GM18498 (cell line): ENCODE data around the gene SNU13.
"Not testable (repeated sequence)": the region's sequence is repeated elsewhere in the genome, so short reads cannot be mapped to it uniquely, and the experiment has no call there.

Experiments used
- ATAC-seq: cut with Tn5 transposase; IDR thresholded peaks from one replicate; pipeline ENCODE4 v1.9.1; 2021; ENCODE audit warnings: mild to moderate bottlenecking, moderate library complexity; ENCODE audit not compliant: unreplicated experiment

SNU13 gene

DNA sequence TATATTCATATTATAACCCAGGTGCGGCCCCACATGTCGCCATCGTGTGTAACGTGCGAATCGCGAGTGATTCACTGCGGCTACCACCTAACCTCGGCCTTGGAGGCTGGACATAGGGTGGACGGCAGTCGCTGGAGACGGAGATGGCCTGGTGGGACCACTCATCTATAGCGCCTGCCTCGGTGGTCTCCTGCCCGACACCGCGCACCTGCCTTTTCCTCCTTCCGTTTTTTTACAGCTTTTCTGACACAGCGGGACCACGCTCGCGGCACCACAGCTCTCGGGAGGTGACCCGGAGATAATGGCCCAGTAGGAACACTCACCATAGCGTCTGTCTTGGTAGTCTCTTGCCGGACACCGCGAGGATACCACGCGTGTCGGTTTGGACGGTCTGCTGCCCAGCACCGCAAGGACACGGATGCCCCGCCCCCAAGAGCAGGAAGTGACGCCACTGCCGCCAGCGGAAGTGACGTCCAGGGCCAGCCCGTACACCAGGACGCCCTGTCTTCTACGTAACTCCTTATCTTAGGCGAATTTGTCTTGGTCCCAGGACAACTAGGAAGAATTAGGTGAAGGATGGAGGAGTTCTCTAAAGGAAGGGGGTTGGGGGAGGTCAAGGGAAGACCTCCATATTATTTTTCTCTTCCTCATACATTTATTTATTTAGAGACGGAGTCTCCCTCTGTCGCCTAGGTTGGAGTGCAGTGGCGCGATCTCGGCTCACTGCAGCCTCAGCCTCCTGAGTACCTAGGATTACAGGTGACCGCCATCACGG is 6.4 kb downstream of the SNU13 start:
- ATAC-seq: peak; percentile 80

DNA sequence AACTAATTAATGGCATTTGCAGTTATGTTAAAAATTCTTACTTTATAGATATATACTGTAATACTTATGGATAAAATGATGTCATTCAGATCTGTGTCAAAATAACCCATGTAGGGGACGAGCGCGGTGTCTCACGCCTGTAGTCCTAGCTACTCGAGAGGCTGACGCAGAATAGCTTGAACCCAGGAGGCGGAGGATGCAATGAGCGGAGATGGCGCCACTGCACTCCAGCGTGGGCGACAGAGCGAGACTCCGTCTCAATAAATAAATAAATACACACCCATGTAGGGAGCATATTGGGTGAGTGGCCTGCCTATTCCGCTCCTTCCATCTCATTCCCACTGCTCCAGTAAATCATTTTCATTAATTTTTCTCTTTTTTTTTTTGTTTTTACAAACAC is 7.1 kb downstream of the SNU13 start:
- no peak for ATAC-seq

DNA sequence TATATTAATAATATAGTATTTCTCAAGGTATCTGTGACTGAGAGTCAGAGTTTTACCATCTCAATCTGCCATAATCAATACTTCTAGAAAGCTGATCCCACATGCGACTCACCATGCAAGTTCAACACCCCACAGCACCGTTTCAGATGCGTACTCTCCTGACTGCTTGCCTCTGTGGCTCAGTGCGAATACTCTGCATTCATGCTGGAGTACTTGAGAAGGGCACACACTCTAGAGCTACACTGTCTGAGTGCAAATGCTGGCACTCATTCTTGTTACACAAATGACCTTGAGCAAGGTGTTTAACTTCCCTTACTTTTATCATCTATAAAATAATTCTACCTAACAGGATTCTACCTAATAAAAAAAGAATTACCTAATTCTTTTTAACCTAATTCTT is 12.5 kb downstream of the SNU13 start:
- ATAC-seq: no peak

DNA sequence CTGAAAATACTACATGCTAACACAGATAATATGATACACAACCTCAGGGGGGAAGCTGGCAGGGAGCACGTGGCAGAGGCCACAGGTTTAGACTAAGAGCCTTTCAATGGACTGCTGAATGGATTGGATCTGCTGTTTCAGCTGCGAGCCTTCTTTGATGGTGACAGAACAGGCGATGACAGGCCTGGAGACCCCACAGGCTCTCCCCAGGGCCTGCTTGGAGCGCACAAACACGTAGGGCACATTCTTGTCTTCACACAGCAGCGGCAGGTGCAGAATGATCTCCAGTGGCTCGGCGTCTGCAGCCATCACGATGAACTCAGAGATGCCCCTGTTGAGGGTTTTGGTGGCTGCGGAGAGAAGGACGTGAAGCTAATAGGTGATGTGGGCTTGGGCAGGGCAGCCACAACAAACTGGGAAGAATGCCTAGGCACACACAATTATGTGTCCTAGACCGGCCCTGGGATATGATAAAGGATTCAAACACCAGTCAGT is 13.8 kb downstream of the SNU13 start:
- ATAC-seq: no peak

DNA sequence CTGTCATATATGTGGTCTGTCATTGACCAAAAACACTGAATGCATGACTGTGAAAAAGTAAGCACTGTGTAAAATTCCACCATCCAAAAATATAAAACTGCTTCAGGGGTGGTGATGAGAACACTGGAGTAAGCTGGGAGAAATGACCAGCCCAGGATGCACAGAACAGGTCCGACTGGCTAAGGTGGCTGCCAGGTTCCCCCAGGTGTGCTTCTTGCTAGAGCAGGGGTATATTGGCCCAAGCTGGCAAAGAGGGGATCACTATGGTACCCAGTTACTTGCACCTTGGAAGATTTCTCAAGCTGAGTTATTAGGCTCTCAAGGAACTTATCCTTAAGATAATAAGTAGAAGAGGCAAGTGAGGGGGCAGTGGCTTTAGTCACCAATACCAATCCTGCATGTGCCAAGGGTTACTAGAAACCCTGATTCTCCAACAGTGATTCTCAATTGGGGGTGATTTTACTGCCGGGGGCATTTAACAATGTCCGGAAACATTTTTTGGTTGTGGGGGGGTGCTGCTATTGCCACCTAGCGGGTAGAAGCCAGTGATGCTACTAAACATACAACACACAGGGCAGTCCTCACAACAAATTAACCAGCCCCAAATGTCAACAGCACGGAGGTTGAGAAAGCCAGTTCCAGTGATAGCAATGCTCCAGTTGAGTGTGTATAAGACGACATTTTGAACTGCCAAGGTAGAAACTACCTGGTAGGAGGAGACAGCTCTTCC is 15.7 kb downstream of the SNU13 start:
- ATAC-seq: no peak

DNA sequence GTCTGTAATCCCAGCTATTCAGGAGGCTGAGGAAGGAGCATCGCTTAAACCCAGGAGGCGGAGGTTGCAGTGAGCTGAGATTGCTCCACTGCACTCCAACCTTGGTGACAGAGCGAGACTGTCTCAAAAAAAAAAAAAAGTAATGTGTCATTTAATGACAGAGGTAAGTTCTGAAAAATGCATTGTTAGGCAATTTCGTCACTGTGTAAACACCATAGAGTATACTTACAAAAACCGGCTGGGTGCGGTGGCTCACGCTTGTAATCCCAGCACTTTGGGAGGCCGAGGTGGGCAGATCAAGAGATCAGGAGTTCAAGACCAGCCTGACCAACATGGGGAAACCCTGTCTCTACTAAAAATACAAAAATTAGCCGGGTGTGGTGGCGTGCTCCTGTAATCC is 16.6 kb downstream of the SNU13 start:
- ATAC-seq: not testable (repeated sequence)

DNA sequence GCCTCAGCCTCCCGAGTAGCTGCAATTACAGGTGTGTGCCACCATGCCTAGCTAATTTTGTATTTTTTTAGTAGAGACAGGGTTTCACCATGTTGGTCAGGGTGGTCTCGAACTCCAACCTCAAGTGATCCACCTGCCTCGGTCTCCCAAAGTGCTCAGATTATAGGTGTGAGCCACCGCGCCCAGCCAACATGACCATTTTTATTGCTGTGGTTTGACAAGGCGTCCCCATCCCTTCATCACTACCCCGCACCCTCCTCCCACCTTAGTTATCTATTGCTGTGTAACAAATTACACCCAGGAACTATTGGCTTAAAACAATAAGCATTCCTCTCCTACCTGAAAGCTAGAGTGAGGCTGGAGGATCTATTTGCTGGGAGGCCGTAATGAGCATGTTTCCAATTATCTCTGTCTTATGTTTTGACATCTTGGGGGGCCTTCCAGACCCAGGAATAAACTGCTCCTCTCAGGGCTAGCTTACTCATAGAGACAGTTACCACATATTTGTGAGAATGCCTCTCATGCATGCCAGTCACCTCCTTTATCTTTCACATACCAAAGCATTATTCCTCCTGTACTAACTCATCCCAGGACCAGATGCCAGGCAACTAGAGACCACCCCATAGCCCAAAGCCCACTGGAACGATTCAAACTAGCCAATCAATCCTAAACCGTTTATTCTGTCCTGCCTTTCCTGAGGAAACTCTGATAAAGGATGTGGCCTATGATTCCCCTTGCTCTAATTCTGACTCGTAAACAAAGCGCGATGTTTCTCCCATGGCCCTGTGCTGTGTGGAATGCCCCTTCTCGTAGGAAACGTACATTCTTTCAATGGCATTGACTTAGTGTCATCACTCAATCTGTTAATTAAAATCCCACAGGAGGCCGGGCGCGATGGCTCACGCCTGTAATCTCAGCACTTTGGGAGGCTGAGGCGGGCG is 19.4 kb downstream of the SNU13 start:
- ATAC-seq: no peak

DNA sequence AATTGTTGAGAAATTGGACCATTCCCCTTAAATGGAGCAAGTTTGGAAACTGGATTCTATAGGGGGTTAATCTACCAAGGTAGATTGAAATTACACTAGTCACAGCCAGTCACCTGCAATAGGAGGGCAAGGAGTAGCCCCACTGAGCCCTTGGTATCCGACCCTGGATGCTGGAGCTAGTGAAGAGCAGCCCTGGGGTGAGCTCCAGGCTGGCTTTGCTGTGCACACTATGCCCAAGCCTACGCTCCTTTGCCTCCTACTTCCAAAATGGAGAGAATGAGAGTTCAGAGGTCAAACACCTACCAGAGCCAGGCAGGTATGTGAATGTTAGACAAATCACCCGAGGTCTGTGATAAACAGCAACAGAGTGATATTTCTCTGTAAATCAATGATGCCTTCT is 23.7 kb downstream of the SNU13 start:
- no peak for ATAC-seq

DNA sequence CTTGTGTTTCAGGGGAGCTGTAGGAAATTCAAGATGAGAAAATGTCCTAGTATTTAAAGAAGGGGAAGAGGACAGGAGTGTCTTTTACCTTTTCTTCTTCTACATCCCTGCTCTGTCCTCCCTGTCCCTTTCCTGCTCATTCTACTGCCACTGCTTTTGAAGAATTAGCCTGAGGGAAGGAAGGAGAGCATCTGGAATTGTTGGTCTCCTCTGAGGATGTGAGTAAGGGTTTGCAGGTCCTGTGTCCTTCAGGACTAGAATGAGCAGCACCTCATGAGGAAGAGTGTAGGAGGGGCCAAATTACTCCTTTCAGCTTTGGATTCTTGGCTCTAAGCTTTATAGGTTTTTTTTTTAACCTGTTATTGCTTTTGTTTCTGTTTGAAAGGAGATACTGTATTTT is 24.2 kb downstream of the SNU13 start:
- ATAC-seq: no peak

DNA sequence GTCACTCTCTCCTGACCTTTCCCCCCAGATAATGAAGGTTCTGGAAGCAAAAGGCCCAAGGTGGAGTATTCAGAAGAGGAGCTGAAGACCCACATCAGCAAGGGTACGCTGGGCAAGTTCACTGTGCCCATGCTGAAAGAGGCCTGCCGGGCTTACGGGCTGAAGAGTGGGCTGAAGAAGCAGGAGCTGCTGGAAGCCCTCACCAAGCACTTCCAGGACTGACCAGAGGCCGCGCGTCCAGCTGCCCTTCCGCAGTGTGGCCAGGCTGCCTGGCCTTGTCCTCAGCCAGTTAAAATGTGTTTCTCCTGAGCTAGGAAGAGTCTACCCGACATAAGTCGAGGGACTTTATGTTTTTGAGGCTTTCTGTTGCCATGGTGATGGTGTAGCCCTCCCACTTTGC is 25.1 kb downstream of the SNU13 start:
- not testable (repeated sequence) for ATAC-seq

DNA sequence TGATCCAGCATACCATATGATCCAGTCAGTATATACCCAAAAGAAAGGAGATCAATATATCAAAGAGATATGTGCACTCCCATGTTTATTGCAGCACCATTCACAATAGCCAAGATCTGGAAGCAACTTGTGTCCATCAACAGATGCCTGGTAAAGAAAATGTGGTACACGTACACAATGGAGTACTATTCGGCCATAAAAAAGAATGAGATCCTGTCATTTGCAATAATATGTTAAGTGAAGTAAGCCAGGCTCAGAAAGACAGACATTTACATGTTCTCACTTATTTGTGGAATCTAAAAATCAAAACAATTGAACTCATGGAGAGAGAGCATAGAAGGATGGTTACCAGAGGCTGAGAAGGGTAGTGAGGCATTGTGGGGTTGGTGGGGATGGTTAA is 27.0 kb downstream of the SNU13 start:
- no peak for ATAC-seq

DNA sequence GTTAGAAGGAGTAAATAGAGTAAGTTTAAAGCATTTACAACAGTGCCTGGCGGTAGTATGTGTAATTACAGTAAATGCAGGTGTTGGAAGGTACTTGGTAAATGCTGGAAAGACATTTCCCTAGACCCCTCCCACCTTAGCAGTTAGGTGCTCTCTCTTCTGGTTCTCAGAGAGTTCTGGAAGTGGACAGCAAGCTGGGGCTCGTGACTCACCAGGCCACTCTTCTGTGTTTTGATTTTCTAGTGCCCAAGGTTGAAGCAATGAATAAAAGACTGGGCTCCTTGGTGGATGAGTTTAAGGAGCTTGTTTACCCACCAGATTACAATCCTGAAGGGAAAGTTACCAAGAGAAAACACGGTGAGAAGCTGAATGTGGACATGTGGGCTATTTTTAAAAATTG is 27.6 kb downstream of the SNU13 start:
- no peak for ATAC-seq

DNA sequence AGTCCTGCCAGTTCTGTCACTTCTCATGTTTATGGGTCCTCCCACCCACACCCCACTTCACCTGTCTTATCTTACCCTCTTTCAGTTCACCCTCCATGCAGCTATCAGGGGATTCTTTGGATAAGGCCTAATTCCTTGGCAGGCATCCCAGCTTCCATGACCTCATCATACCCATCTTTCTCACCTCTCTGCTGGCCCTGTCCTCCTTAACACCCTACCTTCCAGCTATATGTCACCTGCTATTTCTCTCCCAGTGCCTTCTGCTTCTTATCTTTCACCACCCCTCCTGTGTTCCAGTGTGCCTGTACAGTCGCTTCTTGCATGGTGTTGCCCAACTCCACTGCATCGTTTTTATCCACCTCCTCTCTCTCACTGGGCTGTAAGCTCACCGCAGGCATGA is 28.3 kb downstream of the SNU13 start:
- no peak for ATAC-seq

DNA sequence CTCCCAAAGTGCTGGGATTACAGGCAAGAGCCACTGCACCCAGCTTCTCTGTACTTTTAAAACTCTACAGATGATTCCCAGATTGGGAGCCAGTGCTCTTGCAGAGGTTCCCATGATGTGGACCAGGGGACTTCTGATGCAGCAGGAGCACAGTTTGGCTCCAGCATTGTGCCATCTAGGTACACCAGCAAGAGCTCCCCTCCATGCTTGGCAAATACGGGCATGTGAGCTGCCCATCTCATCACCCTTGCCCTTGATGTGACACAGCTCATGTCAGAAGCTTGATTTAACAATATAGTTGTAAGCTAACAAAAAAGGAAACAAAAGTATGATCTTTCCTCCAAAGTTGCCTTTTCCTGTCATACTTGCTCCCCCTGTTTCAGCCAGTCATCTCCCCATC is 28.7 kb downstream of the SNU13 start:
- no peak for ATAC-seq

DNA sequence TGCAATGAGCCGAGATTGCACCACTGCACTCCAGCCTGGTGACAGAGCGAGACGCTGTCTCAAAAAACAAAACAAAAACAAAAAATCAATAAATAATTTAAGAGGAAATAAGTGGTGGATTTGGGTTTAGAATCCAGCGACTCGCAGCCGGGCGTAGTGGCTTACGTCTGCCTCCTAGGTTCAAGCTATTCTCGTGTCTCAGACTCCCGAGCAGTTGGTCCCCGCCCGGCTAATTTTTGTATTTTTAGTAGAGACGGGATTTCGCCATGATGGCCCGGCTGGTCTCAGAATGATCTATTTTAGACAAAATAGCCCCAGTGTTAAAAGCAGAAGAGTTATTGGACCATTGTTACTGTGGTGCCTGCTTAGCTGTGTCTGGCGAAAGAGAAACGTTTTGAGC is 29.8 kb downstream of the SNU13 start:
- ATAC-seq: no peak

DNA sequence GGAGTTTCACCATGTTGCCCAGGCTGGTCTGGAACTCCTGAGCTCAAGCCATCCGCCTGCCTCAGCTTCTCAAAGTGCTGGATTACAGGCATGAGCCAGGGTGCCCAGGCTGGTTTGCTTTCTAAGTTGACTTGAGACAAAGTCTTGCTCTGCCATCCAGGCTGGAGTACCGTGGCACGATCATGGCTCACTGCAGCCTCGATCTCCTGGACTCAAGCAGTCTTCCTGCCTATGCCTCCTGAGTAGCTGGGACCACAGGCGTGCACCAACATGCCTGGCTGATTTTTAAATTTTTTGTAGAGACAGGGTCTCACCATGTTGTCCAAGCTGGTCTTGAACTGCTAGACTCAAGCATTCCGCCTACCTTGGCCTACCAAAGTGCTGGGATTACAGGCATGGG is 31.0 kb downstream of the SNU13 start:
- ATAC-seq: no peak

DNA sequence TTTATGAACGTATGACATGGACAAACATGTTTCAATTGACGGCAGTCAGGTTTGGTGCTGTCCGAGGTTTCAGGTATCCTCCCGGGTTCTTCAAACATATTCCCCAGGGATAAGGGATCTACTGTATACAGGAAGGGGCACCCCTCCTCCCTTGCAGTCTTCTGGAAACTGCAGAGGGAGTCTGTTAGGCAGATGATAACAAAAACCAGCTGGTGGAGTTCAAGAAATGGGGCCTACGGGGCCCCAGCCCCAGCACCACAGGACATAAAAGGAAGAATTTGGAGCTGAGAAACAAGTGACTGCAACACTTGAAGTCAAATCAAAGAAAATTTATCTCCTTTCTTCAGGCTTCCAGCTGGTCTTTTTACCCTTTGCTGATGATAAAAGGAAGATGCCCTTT is 32.1 kb downstream of the SNU13 start:
- ATAC-seq: no peak

DNA sequence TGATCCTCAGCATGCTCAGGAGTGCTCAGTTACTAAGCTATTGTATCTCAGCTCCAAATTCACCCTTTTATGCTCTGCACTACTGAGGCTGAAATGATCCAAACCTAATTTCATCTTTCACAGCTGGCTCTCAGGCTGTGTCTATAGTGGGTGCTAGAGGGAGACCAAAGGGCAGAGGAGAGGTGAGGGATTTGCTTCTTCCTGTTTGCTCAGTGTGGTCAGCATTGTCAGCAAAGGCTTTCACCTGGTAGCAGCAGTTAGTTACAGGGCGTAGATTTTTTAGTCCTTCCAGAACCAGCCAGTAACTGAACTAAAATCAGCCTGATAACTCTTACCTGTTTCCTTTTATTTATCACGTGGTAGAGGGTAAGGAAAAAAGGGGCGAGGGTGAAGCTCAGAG is 34.3 kb downstream of the SNU13 start:
- no peak for ATAC-seq

DNA sequence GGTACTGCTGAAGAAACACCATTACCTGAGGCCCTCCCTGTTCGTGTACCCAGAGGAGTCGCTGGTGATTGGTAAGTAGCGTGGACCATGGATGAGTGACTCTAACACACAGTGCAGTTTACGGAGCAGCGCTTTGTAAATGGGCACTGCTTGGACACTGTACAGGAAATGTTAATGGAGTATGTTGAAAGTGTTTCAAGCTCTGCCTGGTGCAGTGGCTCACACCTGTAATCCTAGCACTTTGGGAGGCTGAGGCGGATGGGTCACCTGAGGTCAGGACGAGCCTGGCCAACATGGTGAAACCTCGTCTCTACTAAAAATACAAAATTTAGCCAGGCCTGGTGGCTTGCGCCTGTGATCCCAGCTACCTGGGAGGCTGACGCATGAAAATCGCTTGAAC is 37.8 kb downstream of the SNU13 start:
- no peak for ATAC-seq

DNA sequence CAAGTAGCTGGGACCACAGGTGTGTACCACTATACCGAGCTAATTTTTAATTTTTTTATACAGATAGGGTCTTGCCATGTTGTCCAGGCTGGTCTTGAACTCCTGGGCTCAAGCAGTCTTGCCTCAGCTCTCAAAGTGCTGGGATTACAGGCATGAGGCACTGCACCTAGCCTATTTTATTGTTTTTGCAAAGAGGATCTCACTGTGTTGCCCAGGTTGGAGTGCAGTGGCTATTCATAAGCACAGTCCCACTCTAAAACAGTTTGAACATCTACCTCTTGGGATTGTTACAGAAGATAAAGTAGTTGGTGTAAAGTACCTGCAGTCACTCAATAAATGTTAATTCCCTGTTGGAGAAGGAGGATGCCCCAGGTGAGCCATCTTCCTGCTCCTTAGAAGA is 38.4 kb downstream of the SNU13 start:
- ATAC-seq: no peak

DNA sequence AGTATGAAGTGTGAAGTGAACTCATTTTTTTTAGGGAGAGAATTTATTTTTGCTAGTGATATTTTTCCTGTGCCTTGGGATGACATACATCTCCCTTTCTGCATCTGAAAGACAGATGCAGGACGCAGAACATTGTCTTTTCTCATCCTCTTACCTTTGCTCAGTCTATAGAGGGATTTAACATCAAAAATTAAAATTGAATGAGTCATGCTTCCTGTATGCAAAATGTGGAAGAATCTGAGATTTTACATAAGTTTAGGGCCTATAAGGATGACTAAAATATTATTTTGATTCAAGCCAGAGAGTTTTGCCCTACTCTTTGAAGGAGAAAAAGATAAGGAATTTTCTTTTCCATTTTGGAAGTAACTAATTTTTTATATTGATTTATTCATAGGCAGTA is 40.2 kb downstream of the SNU13 start:
- no peak for ATAC-seq
